ENCODE results near the gene KIAA0825.

KIAA0825 gene

GRCh38 chr5:94304146-94304545 is 314.3 kb downstream of the KIAA0825 start:
- H3K9ac ChIP-seq (ENCODE audit: low read length) = no peak overlapping the region
- no peak overlapping the region for H2AFZ ChIP-seq (ENCODE audit: low read length)
- H3K79me2 ChIP-seq (ENCODE audit: insufficient read depth, low read length) = no peaks in the 10 kb centered on the region
- H3K9me3 ChIP-seq (ENCODE audit: low read length) = no peaks in the 10 kb centered on the region
- H3K36me3 ChIP-seq (ENCODE audit: insufficient read depth, low read length) = no peaks in the 10 kb centered on the region
- TF ChIP-seq CTCF (IDR thresholded peaks at IDR 0.05; ENCODE audit: low read length) = no peak
- no peak for TF ChIP-seq EZH2 (IDR thresholded peaks at IDR 0.05; ENCODE audit: borderline replicate concordance, low read length)
- no peaks in the 10 kb centered on the region for H3K27me3 ChIP-seq (ENCODE audit: insufficient read depth, low read length)
- no peaks in the 10 kb centered on the region for H3F3A ChIP-seq (ENCODE audit: insufficient read depth, low read length)
- no peak overlapping the region for H3K4me2 ChIP-seq (ENCODE audit: low read length)
- no peaks in the 10 kb centered on the region for H3K4me1 ChIP-seq (ENCODE audit: insufficient read depth, low read length, severe bottlenecking)
- H3K4me3 ChIP-seq (ENCODE audit: low read depth, low read length, poor library complexity, severe bottlenecking) = no peak overlapping the region
- H3K27ac ChIP-seq (ENCODE audit: low read depth, low read length, poor library complexity, severe bottlenecking) = no peak overlapping the region
- no peaks in the 10 kb centered on the region for H3K9me2 ChIP-seq (ENCODE audit: low read depth, low read length)
- no peaks in the 10 kb centered on the region for H4K20me1 ChIP-seq (ENCODE audit: insufficient read depth, low read length)

GRCh38 chr5:94288937-94289336 is 329.5 kb downstream of the KIAA0825 start:
- Histone ChIP-seq H3K4me2 (ENCODE audit: low read length) (no peak overlapping the region), H3K9me2 (ENCODE audit: low read depth, low read length) (no peaks in the 10 kb centered on the region), H3K4me1 (ENCODE audit: insufficient read depth, low read length, severe bottlenecking) (no peaks in the 10 kb centered on the region), H2AFZ (ENCODE audit: low read length) (no peak overlapping the region), H4K20me1 (ENCODE audit: insufficient read depth, low read length) (no peaks in the 10 kb centered on the region), H3F3A (ENCODE audit: insufficient read depth, low read length) (no peaks in the 10 kb centered on the region), H3K36me3 (ENCODE audit: insufficient read depth, low read length) (no peaks in the 10 kb centered on the region), H3K9ac (ENCODE audit: low read length) (no peak overlapping the region), H3K79me2 (ENCODE audit: insufficient read depth, low read length) (no peaks in the 10 kb centered on the region), H3K9me3 (ENCODE audit: low read length) (no peaks in the 10 kb centered on the region), H3K27me3 (ENCODE audit: insufficient read depth, low read length) (no peaks in the 10 kb centered on the region), H3K27ac (ENCODE audit: low read depth, low read length, poor library complexity, severe bottlenecking) (no peak overlapping the region), H3K4me3 (ENCODE audit: low read depth, low read length, poor library complexity, severe bottlenecking) (no peak overlapping the region)
- TF ChIP-seq EZH2 (IDR thresholded peaks at IDR 0.05; ENCODE audit: borderline replicate concordance, low read length) (no peak), CTCF (IDR thresholded peaks at IDR 0.05; ENCODE audit: low read length) (no peak)

- no peaks in the 10 kb centered on the region for H3K4me1 ChIP-seq (ENCODE audit: insufficient read depth, low read length, severe bottlenecking)
- no peaks in the 10 kb centered on the region for H3K79me2 ChIP-seq (ENCODE audit: insufficient read depth, low read length)
- H3K9me2 ChIP-seq (ENCODE audit: low read depth, low read length) = no peaks in the 10 kb centered on the region
- no peak for TF ChIP-seq EZH2 (IDR thresholded peaks at IDR 0.05; ENCODE audit: borderline replicate concordance, low read length)
- no peak for TF ChIP-seq CTCF (IDR thresholded peaks at IDR 0.05; ENCODE audit: low read length)
- H4K20me1 ChIP-seq (ENCODE audit: insufficient read depth, low read length) = no peaks in the 10 kb centered on the region
- no peaks in the 10 kb centered on the region for H3K9me3 ChIP-seq (ENCODE audit: low read length)
- H3K27me3 ChIP-seq (ENCODE audit: insufficient read depth, low read length) = no peaks in the 10 kb centered on the region
- H3K4me3 ChIP-seq (ENCODE audit: low read depth, low read length, poor library complexity, severe bottlenecking) = no peak overlapping the region
- H3K4me2 ChIP-seq (ENCODE audit: low read length) = no peak overlapping the region
- H3K36me3 ChIP-seq (ENCODE audit: insufficient read depth, low read length) = no peaks in the 10 kb centered on the region
- no peak overlapping the region for H3K9ac ChIP-seq (ENCODE audit: low read length)
- H2AFZ ChIP-seq (ENCODE audit: low read length) = no peak overlapping the region
- H3F3A ChIP-seq (ENCODE audit: insufficient read depth, low read length) = no peaks in the 10 kb centered on the region
- no peak overlapping the region for H3K27ac ChIP-seq (ENCODE audit: low read depth, low read length, poor library complexity, severe bottlenecking)
Measured at GRCh38 chr5:94285984-94286383, 332.4 kb downstream of the KIAA0825 start.
